GOT3 (cell line): Measurements from ENCODE around the gene KSR1.

Source experiments
- DNase-seq: peaks from one replicate; lab custom pipeline; 2025; ENCODE audit warnings: mixed read lengths; lab: John Stamatoyannopoulos, UW

Gene KSR1

DNA sequence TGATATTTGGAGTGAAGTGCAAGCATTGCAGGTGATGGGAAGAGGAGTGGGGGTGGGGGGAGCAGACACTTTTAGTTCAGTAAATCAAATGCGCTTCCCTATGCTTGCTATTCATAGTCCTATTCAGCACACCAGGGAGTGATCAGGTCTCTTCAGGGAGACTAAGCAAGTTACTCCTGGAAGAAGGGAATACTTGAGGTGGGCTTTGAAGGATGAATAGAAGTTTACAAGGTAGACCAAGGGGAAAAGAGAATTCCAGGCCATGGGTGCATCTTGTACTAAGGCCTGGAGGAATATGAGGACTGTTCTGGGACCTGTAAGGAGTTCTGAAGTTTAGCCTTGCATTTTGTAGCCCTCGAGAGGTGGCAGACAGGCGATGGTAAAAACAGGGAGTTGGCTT, 134.6 kb downstream of the KSR1 start:
- no peak for DNase-seq

DNA sequence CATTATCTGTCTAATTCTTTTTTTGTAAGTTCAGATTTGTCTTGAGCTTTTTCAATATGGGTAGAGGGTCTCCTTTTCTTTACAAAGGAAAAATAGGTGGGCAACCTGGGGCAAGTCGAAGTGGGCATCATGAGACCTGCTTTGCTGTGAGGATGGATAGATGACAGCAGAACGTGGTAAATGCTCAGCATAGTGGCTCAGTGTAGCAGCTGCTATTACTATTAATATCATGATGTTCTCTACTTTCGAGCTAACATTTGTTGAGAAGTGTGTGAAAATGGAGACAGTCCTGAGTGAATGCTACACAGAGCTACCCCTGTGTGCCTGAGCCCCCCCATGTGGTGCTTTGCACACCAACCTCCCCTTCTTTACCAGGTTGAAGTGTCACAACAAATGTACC, 135.7 kb downstream of the KSR1 start:
- DNase-seq = no peak

DNA sequence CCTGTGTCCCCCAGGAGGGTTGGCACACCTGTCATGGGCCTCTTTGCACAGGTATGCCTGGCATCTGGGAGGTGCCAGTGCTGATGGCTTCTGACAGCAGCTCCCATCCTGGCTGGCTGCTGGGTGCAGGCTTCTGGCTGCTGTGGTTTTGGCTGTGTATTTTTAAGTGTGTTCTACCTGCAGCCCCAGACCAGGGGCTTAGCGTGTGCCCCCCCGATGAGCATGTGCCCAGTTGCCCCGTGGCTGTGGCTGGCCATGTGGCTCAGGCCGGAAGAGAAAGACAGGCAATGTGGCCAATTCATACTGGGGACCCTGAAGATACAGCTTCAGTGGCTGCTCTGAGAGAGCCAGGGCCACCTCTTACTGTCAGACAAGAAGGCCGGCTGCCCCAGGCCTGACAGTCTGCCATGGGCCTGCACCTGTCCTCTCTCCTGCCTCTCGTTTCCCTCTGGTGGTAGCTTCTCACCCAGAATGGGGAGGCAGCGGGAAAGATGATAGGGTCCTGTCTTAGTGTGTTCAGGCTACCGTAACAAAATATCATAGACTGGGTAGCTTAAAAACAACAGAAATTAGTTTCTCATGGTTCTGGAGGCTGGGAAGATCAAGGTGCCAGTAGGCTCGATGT, 137.1 kb downstream of the KSR1 start:
- no peak for DNase-seq

DNA sequence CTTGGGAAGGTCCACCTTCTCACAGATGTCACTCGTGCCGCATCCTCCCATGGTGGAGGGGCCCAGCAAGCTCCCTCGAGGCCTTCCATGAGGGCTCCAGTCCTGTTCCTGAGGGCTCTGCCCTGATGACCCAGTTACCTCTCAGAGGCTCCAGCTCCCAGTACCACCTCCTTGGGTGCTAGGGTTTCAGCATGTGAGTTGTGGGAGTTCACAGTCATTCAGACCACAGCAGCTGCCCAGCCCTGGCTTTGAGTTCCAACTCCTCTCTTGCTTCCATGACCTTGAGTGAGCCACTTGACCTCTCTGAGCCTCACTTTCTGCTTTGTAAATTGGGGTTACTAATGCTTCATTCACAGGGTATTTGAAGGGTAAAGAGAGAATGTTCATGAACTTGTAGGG, 137.6 kb downstream of the KSR1 start:
- no peak for DNase-seq

DNA sequence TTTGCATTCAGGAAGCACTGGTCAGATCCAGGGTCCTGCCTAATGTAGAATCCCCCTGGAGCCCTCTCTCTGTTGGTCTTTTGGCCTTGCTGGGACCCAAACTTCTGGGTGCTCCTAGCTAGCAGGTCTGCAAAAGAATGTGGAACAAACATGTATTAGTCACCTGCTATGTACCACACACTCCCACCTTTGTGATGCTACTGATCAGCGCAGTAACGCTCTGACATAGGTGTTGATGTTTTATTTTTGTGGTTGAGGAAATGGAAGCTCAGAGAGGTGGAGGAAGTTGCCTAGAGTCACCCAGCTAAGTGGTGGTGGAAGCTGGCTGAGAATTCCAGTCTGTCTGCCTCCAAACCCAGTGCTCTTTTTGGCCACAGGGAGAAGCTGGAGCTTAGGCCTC, 139.0 kb downstream of the KSR1 start:
- DNase-seq = no peak

DNA sequence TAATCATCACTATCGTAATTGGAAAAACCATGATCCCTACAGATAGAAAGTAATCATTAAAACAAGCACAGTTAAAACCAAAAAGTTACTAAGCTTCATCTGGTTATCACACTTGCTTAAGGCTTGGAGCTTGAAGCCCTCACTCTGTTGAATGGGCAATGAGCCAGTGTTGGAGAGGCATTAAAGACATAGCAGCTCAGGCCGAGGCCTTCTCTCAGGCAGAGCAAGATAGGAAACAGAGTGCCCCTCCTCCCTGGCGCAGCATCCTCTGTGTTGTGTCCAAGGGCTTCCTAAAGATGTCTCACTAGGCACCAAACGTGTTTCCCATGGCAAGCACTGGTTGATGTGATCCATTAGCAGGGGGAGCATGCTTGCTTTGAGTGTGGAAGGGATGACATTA, 139.8 kb downstream of the KSR1 start:
- no peak for DNase-seq

DNA sequence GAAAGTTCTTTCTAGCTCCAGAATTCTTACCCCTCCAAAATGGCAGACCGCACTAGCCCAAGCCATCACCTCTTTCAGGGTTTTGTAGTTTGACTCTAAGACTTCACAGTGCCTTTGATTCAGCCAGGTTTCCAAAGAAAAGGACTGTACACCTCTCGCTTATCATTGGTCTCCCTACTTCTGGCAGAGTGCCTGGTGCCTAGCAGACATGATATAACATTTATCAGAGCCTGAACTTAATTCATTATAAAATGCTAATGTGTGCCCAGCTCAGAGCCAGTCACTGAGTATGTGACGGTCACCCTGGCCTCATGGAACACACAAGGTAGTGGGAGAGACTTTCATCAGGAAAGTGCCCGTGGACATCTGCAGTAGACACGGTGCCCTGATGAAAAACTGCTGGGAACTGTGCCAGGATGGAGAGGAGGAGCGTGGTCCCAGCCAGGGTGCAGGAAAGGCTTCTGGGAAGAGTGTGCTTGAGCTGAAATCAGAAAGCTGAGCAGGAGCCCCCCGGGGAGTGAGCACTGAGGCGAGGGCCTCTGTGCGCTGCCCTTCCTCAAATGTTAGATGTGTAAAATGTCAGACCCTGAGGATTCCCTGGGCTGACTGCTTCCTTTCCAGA, 140.4 kb downstream of the KSR1 start:
- no peak for DNase-seq

DNA sequence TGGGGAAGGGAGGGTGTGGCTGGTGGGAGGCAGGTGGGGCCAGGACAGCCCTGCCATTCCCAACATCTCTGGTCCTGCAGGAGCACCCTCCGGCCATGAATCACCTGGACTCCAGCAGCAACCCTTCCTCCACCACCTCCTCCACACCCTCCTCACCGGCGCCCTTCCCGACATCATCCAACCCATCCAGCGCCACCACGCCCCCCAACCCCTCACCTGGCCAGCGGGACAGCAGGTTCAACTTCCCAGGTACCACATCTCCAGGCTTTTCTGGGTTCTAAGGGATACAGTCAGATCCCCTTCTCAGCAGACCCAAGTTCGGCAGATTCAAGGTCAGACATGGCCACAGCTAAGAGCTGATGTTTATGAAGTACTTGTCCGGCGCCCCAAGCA, 140.9 kb downstream of the KSR1 start:
- DNase-seq = no peak

DNA sequence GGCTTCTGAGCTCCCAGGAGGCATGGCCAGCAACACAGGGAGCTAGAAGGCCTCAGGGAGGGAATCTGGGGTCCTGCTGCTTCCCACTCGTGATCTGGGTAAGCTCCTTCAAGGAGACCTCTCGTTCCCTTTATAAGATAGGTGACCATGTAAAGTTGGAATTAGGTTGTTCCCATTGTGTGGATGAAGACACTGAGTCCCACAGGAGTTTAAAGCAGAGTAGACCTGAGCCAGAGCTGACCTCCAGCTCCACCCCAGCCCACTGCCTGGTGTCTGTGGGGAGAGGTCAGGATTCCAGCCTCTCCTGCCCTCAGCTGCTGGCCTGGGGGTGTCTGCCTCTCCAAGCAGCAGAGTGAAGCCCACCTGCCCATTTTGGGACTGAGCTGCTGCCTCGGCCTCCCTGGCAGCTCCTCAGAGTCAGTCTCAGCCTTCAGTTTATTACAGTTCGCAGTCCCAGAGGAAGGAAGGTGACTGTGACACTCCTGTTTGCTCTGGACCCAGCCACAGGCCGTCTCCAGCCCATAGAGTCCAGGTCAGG, 141.6 kb downstream of the KSR1 start:
- no peak for DNase-seq

DNA sequence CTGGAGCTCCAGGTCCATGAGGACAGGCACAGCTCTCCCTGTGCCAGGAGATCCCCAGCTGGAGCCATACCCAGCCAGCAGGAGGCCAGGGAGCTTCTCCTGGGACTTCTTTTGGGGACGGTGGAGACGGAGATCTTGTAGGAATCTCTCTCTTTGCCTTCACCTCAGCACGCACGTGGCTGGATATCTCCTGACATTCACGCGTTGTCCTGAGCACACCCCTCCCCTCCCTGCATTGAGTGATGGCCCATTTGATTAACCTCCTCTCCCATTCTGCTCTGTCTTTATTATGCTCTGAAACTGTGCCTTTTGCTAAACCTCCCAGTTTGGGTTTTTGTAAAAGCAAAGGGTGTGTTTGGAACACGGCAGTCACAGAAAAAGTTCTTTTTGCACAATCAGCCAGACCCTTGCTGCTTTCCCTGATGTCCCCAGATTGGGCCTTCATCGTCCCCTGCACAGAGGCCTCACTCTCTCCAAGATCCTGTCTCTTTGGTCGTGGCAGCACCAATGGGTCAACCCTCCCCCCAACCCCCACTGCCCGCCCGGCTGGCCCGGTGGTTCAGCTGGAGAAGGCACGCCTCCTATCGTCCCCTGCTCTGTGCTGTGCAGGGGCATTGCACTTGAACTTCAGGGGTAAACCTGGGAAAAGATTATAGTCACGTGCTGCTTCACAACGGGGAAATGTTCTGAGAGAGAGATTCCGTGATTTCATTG, 142.2 kb downstream of the KSR1 start:
- no peak for DNase-seq

DNA sequence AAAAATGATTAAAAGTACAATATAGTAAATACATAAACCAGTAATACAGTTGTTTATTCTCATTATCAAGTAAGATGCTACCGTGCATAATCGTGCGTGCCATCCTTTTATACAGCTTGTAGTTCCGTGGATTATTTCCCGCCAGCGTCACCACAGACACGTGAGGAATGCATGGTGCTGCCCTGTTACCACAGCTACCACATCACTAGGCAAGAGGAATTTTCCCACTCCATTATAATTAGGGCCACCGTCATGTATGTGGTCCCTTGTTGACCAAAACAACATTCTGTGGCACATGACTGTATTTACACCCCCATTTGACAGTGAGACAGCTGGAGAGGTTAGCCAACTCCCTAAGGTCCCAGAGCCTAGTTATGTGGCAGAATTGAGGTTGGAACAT, 144.2 kb downstream of the KSR1 start:
- no peak for DNase-seq

DNA sequence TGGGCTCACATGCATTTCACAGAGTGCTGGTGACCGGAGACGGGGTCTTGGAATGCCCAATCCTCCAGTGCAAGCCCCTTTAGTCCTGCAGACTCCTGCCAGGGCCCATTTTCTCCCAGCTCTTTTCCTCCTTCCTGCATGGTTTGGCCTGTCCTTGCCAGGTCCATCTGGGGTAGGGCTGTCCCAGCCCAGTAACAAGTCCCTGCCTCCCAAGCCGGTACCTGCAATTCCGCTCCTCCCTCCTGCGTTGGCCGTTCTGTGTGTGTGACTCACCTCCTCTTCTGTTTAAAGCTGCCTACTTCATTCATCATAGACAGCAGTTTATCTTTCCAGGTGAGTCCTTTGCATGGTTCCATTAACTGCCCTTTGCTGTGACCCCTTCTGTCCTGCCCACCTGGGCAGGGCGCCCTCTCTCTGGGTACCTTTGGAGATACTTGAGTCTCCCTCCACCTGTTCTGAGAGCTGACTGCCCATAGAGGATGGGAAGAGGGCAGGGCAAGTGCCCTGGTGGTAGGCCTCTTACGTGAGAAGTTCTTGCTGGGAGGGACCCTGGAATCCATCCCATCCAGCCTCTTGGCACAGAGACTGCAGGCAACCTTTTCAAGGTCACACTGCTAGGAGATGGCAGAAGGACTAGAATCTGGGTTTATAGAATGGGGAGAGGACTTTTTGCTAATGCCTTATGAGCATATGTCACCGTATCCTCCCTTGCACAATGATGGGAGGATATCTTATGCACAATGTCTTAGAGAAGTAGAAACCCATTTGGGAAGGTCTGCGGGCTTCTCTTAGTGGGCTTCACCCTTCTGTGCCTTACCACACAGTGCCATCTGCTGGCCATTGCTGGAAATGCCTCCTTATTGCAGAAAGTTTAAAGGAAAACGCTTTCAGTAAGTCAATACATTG, 145.1 kb downstream of the KSR1 start:
- DNase-seq = no peak

DNA sequence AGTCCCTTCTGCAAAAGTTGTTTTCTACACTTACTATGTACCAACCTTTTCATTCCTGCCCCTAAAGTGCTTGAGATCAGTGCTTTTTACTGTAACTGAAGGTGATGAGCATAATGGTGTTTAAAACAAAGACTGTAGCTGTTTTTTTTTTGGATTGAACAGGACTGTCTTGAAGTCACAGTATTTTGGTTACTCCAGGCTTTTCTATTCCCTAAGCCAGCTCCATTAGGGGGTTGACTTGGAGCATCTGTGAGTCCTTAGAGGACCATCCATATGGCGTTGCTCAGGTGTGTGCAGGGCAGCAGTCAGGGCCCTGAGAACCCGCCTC, 145.7 kb downstream of the KSR1 start:
- no peak for DNase-seq

DNA sequence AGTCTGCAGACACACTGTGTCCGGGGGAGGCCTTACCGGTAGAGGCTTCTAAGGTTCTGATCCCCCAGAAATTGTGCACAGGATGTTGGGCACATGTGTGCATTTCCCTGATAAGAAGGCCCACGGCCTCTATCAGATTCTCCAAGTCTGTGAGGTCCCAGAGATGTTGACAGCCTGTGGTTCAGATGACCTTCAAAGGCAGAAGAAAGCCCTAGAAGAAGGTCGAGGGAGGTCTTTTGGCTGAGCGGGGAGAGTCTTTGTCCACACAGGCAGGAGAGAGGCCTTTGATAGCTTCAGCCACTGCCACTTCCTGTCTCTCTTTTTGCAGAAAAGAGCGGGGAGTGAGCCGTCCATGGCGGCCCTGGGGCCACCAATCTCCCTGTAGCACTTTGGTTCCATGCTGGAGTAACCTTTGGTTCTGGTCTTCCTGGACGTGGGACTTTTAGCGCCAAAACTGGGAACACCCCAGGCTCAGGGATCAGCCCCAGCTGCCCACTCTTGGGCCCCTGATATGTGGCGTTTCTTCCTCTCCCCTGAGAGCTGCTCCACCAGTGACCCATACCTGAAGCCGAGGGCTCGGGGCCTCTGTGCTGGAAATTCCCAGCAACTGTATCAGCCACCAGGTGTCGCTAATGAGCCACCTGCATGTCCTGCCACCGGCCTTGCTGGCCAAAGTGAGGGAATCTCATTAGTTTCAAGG, 146.6 kb downstream of the KSR1 start:
- DNase-seq = no peak

DNA sequence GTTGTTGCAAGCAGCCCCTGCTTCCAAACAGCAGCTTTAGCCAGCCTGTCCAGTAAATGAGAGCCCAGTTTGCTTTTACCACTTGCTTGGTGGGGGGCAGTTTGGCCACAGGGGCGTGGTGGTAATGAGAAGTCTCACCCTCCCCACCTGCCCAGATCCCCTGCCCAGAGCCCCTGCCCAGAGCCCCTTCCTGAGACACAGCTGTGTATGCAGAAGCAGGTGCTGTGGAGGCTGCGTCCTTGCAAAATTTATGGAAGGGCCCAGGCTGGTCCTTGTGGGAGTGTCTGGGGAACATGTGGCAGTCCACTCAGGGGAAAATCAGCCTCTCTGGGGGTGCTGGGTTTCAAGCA, 147.1 kb downstream of the KSR1 start:
- DNase-seq = no peak

DNA sequence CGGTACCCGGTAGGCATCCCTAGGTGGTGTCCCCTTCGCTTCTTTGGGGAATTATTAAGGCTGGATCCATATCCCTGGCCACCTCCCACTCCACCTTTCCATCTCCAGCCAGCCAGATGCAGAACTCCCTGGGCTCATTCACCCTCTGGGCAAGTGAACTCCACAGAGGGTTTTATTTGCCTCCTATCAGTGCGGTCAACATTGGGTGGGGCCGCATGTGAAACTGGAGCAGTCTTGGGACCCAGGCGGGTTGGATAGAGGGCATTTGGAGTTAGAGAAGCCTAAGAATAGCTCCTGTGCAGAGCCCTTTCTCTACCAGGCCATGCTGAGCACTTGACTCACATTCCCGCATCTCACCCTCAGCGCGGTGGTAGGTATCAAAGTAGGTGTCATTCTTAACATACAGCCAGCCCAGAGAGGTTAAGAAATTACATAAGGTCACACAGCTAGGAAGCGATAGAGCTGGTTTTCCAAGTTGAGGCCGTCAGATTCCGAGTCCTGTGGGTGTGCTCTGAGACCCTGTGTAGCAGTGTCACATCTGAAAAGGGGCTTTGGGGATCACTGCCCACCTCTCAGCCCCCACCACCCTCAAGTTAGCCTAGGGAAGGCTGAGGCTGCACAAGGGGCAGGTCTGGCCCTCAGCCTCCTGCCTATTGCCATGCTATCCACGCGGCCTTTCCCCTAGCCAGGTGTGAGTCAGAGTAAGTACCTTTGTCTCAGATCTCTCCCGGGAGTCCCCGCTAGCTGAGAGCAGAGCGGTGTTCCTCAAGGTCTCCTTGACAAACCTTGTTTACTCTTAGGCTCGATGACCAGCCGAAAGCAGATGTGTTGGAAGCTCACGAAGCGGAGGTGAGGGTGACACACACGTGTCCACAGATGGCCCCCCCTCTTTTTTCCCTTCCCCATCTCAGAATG, 147.9 kb downstream of the KSR1 start:
- DNase-seq = no peak

DNA sequence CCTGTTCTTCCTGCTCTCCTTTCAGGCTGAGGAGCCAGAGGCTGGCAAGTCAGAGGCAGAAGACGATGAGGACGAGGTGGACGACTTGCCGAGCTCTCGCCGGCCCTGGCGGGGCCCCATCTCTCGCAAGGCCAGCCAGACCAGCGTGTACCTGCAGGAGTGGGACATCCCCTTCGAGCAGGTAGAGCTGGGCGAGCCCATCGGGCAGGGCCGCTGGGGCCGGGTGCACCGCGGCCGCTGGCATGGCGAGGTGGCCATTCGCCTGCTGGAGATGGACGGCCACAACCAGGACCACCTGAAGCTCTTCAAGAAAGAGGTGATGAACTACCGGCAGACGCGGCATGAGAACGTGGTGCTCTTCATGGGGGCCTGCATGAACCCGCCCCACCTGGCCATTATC, 149.2 kb downstream of the KSR1 start:
- no peak for DNase-seq

DNA sequence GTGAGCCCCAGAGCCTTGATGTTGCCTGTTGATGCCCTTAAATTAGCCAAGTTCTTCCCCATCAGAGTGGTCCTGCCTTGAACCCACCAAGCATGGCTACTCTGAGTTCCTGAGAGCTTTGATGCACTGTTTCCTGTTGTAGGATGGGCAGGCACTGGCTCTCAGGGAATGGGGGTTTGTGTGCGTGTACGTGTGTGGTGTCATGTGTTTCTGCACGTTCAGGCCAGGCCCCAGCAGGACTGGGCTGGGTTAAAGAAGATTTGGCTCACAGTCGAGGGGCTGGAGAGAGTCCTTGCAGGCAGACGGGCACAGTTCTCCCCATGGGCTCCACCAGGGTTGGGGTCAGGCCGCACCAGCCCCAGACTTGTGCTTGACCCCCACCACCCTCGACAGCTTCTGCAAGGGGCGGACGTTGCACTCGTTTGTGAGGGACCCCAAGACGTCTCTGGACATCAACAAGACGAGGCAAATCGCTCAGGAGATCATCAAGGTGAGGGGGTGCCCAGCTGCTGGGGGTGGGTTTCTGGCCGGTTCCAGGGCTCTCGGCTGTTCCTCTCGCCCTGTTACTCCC, 151.4 kb downstream of the KSR1 start:
- DNase-seq = no peak

DNA sequence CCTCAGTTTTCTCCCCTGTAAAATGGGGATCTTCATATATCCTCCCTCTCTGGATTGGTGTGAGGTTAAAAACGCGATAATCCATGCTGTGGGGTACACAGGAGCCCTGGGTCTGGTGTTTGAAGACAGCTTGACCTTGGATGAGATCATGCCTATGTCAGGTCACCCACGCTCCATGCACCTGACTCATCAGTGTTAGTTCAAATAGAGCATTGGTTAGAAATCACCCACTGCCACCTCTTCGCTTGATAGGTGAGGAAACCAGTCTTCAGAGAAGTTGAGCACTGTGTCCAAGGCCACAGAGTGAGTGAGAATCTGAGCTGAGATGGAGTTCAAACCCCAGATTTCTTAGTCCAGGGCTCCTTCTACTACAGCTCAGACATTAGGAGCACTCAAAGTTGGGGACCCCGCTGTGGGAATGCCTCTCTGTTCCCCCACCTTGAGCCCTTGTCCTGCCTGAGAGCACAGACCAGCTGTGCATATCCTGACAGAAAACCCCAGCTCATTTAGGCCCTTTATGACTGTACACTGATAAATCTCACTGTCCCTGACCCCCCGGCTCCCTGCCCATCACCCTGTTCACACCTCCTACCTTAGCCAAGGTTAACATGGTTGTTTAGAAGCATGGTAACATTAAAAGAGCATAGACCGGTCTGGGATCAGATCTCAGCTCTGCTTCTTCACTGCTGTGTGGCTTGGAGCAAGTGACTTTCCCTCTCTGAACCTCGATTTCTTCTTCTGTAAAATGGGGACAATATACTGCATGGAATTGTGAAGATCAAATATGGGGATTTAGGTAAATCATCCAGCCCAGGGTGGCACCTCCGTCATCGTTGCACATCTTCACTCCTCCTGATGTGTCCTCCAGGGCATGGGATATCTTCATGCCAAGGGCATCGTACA, 152.3 kb downstream of the KSR1 start:
- DNase-seq = no peak
